CD4-positive, alpha-beta memory T cell (primary cell): ENCODE measurements around the gene NKD2. TPM values are rescaled to one million over a fixed set of nuclear protein-coding genes. Genes with fewer than 3 reads are reported as not detected.

Source experiments
- CTCF ChIA-PET: fragments of 350-600 bp; sonication (Branson Sonifier 250); formaldehyde crosslinking; loops from one replicate; lab custom pipeline; 2021; ENCODE audit warnings: inconsistent platforms; ENCODE audit not compliant: partially characterized antibody; lab: Charles Lee
- POLR2A ChIA-PET: fragments of 350-600 bp; sonication (Branson Sonifier 250); formaldehyde crosslinking; loops from one replicate; lab custom pipeline; 2021; ENCODE audit not compliant: partially characterized antibody; lab: Charles Lee
- DNase-seq, 5 donors: peaks; one replicate each; pipeline versions ENCODE4 v3.0.0 to v3.0.0-alpha.2; 2020 to 2022; ENCODE audit warnings: mixed read lengths in 1 of 5
- H3K27ac ChIP-seq: one replicate; pipeline ENCODE4 v1.7.0; 2013; ENCODE audit warnings: low read depth, low read length
- H3K27me3 ChIP-seq: 2 replicates; pipeline ENCODE4 v1.7.0; 2013; ENCODE audit warnings: mild to moderate bottlenecking, low read length, moderate library complexity; ENCODE audit not compliant: insufficient read depth
- H3K36me3 ChIP-seq: 2 replicates; pipeline ENCODE4 v1.7.0; 2013; ENCODE audit warnings: mild to moderate bottlenecking, low read length, moderate library complexity; ENCODE audit not compliant: insufficient read depth
- H3K4me1 ChIP-seq: 2 replicates; pipeline ENCODE4 v1.7.0; 2013; ENCODE audit warnings: mild to moderate bottlenecking, low read length, moderate library complexity; ENCODE audit not compliant: insufficient read depth
- H3K4me3 ChIP-seq, 2 donors: one replicate each; pipeline ENCODE4 v1.7.0; 2013; ENCODE audit warnings: low read length in 2 of 2, mild to moderate bottlenecking in 1 of 2
- H3K9me3 ChIP-seq, 2 donors: one replicate each; pipeline ENCODE4 v1.7.0; 2013; ENCODE audit warnings: low read length in 2 of 2, control low read depth in 1 of 2; ENCODE audit not compliant: control insufficient read depth in 1 of 2
- H3K27ac Mint-ChIP-seq, 7 donors: one replicate each; pipeline ENCODE4 v1.8.0; 2020 to 2021; ENCODE audit warnings: mixed read lengths in 7 of 7, mild to moderate bottlenecking in 6 of 7, inconsistent platforms in 3 of 7, moderate library complexity in 3 of 7
- H3K27me3 Mint-ChIP-seq, 2 donors: one replicate each; pipeline ENCODE4 v1.8.0; 2020 to 2021; ENCODE audit warnings: mixed read lengths in 2 of 2
- H3K36me3 Mint-ChIP-seq, 2 donors: one replicate each; pipeline ENCODE4 v1.8.0; 2020 to 2021; ENCODE audit warnings: mixed read lengths in 2 of 2, inconsistent platforms in 1 of 2, mild to moderate bottlenecking in 1 of 2
- H3K4me1 Mint-ChIP-seq, 4 donors: one replicate each; pipeline ENCODE4 v1.8.0; 2020 to 2021; ENCODE audit warnings: mixed read lengths in 4 of 4, mild to moderate bottlenecking in 1 of 4
- H3K4me3 Mint-ChIP-seq, 8 donors: one replicate each; pipeline ENCODE4 v1.8.0; 2020 to 2021; ENCODE audit warnings: mixed read lengths in 8 of 8, mild to moderate bottlenecking in 7 of 8, moderate library complexity in 6 of 8, inconsistent platforms in 3 of 8
- H3K9me3 Mint-ChIP-seq, 8 donors: one replicate each; pipeline ENCODE4 v1.8.0; 2020 to 2021; ENCODE audit warnings: mixed read lengths in 8 of 8, mild to moderate bottlenecking in 5 of 8, inconsistent platforms in 3 of 8, moderate library complexity in 1 of 8
- intact Hi-C: fragments of 100-400 bp; cut with micrococcal nuclease; formaldehyde crosslinking; loops from one replicate; pipeline ENCODE4 v1.15.1; 2023
- polyA plus RNA-seq, 2 donors: library from polyadenylated mRNA; unstranded; fragments of 300-500 nt; fragmentation: Illumina TruSeq; gene quantifications; one replicate each; pipeline ENCODE4 v1.2.3, GENCODE V29; 2021
- total RNA-seq, 2 experiments: library from RNA; stranded (reverse); gene quantifications; one replicate each; pipeline ENCODE4 v1.2.3, GENCODE V29; 2021

Gene NKD2
- total and polyA plus RNA-seq, 4 experiments from 2014 or later, result not detected

DNA sequence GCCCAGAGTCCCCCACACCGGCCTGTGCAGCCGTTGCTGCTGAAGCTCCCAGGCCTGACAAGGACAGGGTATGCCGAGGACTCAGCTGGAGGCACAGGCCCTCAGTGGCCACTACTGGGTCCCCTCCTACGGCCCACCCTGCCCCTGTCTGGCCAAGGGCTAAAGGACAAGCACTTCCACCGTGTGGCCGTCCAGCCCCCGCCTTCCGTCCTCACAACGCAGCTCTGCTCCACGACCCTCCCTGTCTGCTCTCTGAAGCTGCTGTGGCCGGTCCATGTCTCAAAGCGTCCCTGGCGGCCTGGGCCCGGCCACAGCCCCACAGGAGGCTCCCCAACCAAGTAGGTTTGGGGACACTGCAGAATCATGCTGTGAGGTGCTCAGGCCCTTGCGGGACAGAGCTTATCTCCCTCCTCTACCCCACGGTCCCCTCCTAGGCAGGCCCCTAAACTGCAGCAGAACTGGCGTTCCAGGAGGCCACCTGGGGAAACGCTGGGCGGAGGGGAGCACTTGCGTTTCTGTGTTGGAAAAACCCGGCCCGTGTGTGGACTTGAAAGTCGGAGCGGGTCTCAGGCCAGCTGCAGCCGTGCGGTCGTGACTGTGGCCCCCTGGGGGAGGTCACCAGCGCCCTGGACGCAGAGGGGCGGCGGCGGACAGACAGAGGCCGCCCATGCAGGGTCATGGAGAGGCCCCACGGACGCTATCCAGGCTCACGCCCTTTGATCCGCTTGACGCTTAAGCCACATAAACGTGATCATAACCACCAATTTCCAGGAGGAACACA lies 45.6 kb downstream of the NKD2 start:
- no peaks in the 10 kb centered on the region for H3K4me1 ChIP-seq
- no peaks in the 10 kb centered on the region for H3K9me3 ChIP-seq
- H3K4me3 Mint-ChIP-seq, result no peak overlapping the region
- H3K36me3 ChIP-seq, result peaks cover 5% of the 10 kb centered on the region
- H3K27ac ChIP-seq, result no peak overlapping the region
- CTCF ChIA-PET, result no interaction called here
- peak overlapping the region in 1 of 7 donors; percentile 43 for H3K27ac Mint-ChIP-seq
- peaks cover 0 to 2% (median 0%) of the 10 kb centered on the region in 8 donors for H3K9me3 Mint-ChIP-seq
- H3K4me1 Mint-ChIP-seq, result no peaks in the 10 kb centered on the region
- DNase-seq, result no peak
- no peak overlapping the region for H3K4me3 ChIP-seq
- H3K27me3 ChIP-seq, result no peaks in the 10 kb centered on the region
- no peaks in the 10 kb centered on the region for H3K27me3 Mint-ChIP-seq
- intact Hi-C loops, result no loop called here
- H3K36me3 Mint-ChIP-seq, result peaks cover 12 to 23% of the 10 kb centered on the region in 2 donors
- POLR2A ChIA-PET, result no interaction called here

DNA sequence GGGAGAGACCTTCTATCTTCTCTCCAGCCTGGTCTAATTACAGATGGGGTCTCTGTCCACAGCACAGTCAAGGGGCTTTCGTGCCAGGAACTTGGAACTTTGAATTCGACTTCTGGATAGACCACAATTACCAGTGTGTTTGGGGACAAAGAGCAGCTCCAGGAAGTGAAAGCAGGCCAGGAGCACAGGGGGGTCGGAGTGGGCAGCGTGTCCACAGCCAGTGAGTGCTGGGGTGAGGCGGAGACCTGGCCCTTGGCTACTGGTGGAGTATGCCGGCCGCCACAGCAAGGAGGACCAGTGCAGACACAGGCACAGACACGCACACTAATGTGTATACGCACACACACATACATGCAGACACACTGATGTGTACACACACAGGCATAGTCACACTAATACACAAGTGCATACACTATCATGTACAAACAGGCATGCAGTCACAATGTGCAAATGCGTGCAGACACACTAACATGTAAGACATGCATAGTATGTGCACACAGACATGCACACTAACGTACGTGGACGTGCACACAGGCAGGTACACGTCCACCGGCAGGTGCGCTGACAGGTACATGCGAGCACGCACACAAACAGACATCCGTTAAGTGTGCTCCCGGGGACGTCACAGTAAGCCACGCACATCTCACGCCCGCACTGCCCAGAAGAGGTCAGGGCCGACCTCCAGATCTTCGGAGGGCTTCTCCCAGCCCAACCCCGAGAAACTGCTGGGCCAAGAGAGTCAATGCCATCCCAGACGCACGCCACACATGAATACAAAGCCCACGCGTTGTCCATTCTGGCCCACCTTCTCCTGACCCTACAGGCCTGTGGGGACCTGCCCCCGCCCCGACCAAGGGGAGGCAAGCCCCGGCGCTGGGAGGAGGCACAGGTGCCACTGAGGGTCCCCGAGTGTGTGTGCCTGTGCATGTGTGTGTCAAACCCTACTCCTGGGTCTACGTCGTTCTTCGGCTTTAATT lies 46.5 kb downstream of the NKD2 start:
- intact Hi-C loops, result no loop called here
- no peaks in the 10 kb centered on the region for H3K27me3 ChIP-seq
- H3K27ac ChIP-seq, result no peak overlapping the region
- no peak for DNase-seq
- H3K36me3 ChIP-seq, result peaks cover 5% of the 10 kb centered on the region
- Mint-ChIP-seq H3K27ac (peak overlapping the region in 1 of 7 donors; percentile 3), H3K36me3 (peaks cover 11 to 26% of the 10 kb centered on the region in 2 donors), H3K27me3 (no peaks in the 10 kb centered on the region), H3K4me3 (no peak overlapping the region), H3K4me1 (no peaks in the 10 kb centered on the region), H3K9me3 (peaks cover 0 to 2% (median 0%) of the 10 kb centered on the region in 8 donors)
- no peak overlapping the region for H3K4me3 ChIP-seq
- POLR2A ChIA-PET, result no interaction called here
- H3K9me3 ChIP-seq, result no peaks in the 10 kb centered on the region
- CTCF ChIA-PET, result no interaction called here
- no peaks in the 10 kb centered on the region for H3K4me1 ChIP-seq

DNA sequence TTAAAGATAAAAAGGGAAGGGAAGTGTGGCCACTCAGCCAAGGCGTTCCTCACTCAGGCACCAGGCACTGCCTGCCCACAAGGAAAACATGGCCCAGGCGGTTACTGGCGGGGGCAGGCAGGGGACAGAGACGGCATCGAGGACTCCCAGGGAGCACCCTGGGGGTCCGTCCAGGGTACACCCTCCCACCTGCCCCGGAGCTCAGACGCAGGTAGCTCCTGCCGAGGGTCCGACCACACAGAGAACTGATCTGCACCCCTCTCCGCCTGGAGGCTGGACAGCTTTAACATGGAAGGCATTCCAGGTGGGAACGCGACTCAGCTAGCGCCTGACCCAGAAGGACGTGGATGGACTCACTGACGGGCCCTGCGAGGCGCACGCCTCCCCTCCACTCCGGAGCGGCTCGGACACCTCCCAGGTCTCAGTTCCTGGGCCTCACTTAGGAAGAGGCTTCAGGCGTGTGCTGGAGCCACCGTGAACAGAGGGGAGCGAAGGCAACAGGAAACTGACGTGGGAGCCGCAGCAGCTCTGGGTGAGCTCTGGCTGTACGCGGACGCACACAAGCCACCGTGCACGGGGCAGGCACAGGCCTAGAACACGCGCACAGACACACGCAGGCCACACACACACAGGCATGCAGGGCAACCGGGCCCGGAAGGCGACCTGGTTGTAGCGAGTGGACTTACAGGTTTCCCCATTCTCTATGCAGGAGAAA lies 47.5 kb downstream of the NKD2 start:
- no peak overlapping the region for H3K27ac ChIP-seq
- H3K9me3 ChIP-seq, result no peaks in the 10 kb centered on the region
- Mint-ChIP-seq H3K4me3 (no peak overlapping the region), H3K4me1 (no peaks in the 10 kb centered on the region), H3K36me3 (peaks cover 10 to 30% of the 10 kb centered on the region in 2 donors), H3K9me3 (peaks cover 0 to 2% (median 0%) of the 10 kb centered on the region in 8 donors), H3K27me3 (no peaks in the 10 kb centered on the region), H3K27ac (peak overlapping the region in 1 of 7 donors; percentile 47)
- ChIA-PET CTCF (no interaction called here), POLR2A (no interaction called here)
- no peaks in the 10 kb centered on the region for H3K27me3 ChIP-seq
- intact Hi-C loops, result no loop called here
- H3K4me3 ChIP-seq, result no peak overlapping the region
- no peak for DNase-seq
- H3K36me3 ChIP-seq, result peaks cover 5% of the 10 kb centered on the region
- no peaks in the 10 kb centered on the region for H3K4me1 ChIP-seq

DNA sequence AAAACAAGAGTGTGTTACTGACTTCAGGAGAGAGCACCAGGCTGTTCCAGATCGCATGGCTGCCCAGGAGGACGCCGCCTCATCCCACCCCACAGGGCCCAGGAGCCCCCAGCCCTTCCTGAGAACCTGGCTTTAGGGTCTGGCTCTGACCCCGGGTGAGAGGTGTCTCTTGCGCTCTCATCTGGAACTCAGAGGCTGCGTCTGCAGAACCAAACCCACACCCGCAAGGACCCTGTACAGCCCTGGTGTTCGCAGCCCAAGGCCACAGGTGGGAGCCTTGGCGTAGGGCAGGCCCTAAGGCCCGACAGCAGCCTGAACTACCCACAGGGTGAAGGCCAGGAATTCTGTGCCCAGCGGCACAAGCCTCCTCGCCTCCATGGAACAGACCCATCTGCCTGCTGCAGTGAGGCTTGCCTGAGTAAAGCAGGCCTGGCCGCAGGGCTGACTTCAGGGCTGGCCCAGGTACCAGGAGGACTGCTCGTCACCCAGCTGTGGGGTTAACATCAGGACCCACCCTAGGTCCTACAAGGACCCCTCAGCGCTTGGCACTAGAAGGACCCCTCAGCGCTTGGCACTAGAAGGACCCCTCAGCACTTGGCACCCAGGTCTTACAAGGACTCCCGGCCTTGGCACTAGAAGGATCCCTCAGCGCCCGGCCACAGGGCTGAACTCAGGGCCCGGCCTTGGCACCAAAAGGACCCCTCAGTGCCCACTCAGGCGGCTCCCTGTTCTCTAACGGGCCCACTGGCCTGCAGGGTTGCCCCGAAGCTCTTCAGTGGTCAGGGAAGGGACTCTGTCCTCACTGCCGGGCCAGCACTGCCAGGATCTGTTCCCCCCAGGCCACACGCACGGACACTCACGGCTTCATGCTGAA lies 48.2 kb downstream of the NKD2 start:
- Histone ChIP-seq H3K4me1 (no peaks in the 10 kb centered on the region), H3K9me3 (no peaks in the 10 kb centered on the region), H3K4me3 (no peak overlapping the region), H3K27ac (no peak overlapping the region), H3K36me3 (peaks cover 5% of the 10 kb centered on the region), H3K27me3 (no peaks in the 10 kb centered on the region)
- intact Hi-C loops, result no loop called here
- no peaks in the 10 kb centered on the region for H3K4me1 Mint-ChIP-seq
- POLR2A ChIA-PET, result no interaction called here
- H3K4me3 Mint-ChIP-seq, result no peak overlapping the region
- H3K36me3 Mint-ChIP-seq, result peaks cover 9 to 26% of the 10 kb centered on the region in 2 donors
- H3K9me3 Mint-ChIP-seq, result peaks cover 0 to 2% (median 0%) of the 10 kb centered on the region in 8 donors
- no peak overlapping the region for H3K27ac Mint-ChIP-seq
- DNase-seq, result no peak
- CTCF ChIA-PET, result no interaction called here
- no peaks in the 10 kb centered on the region for H3K27me3 Mint-ChIP-seq

DNA sequence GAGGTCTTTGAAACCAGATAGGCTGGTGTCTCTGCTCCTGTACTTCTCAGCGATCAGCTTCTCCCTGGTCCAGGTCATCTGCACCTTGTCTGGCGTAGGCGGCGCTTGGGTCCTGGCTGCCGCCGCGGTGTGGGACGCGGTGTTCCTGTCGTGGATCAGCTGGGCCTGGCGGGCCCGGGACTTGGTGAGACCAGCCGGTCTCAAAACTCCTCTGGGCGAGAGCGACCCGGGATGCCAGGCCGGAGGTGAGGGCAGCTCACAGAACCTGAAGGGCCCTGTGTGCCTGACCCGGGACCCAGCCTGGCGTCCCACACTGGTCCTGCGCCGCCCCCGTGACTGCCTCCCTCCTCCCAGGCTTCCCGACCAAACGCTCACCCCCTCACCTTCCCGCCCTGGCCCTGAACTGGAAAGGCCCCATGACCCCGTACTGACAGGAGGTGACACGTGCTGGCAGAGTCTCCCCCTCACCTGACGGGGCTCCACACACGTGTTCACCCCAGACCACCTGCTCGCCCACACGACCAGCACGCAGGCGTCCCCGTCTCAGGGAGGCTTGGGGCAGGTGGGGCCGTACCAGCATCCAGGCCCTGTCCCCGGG lies 49.0 kb downstream of the NKD2 start:
- Mint-ChIP-seq H3K27me3 (no peaks in the 10 kb centered on the region), H3K4me1 (no peaks in the 10 kb centered on the region), H3K27ac (no peak overlapping the region), H3K4me3 (no peak overlapping the region), H3K9me3 (peaks cover 0 to 2% (median 0%) of the 10 kb centered on the region in 8 donors), H3K36me3 (peaks cover 9 to 24% of the 10 kb centered on the region in 2 donors)
- Histone ChIP-seq H3K4me3 (no peak overlapping the region), H3K4me1 (no peaks in the 10 kb centered on the region), H3K9me3 (no peaks in the 10 kb centered on the region), H3K27me3 (no peaks in the 10 kb centered on the region), H3K36me3 (peaks cover 5% of the 10 kb centered on the region), H3K27ac (no peak overlapping the region)
- DNase-seq, result no peak
- CTCF ChIA-PET, result no interaction called here
- intact Hi-C loops, result no loop called here
- POLR2A ChIA-PET, result no interaction called here

DNA sequence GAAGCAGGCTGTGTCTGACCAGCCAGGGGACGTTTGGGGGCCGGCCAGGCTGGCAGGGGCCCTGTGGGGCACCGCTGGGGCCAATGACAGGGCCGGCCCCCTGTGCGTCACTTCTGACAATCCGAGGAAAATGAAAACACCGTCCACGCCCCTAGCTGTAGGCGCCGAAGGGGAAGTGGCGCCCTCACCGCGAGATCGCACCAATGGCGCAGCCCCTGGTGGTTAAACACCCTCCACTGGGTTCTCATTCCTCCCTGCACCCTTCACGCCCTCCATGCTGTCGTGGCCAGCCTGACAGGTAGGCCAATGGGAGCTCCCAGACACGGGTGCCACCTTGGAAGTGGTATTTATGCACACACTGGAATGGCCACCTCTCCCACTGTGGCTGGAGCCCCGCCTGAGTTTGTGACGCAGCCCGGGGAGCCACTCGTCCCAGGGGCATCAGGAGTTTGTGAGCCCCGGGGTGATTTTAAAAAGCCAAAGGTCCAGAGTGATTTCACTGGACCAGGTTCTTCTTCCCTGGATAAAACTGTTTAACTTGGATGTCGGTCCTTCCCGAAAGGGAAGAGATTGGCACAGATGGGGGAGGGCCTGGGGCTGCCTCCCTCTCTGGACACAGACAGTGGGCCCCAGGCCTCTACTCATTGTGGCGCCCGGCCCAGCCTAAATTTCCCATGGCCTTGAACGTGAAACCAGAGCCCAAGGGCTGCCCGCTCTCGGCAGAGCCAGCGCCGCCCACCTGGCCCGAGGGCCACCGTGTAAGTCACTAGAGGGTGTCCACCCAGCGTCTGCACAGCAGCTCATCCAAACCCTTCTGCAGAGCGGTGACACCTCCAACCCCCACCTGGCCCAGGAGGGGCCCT lies 49.7 kb downstream of the NKD2 start:
- H3K27me3 Mint-ChIP-seq, result no peaks in the 10 kb centered on the region
- ChIA-PET POLR2A (no interaction called here), CTCF (no interaction called here)
- H3K4me3 Mint-ChIP-seq, result no peak overlapping the region
- no peak overlapping the region for H3K27ac ChIP-seq
- H3K27me3 ChIP-seq, result no peaks in the 10 kb centered on the region
- peaks cover 0 to 2% (median 0%) of the 10 kb centered on the region in 8 donors for H3K9me3 Mint-ChIP-seq
- H3K4me1 Mint-ChIP-seq, result no peaks in the 10 kb centered on the region
- H3K27ac Mint-ChIP-seq, result no peak overlapping the region
- intact Hi-C loops, result no loop called here
- no peak for DNase-seq
- H3K4me1 ChIP-seq, result no peaks in the 10 kb centered on the region
- peaks cover 9 to 22% of the 10 kb centered on the region in 2 donors for H3K36me3 Mint-ChIP-seq
- peaks cover 5% of the 10 kb centered on the region for H3K36me3 ChIP-seq
- H3K9me3 ChIP-seq, result no peaks in the 10 kb centered on the region
- no peak overlapping the region for H3K4me3 ChIP-seq
